Neuron (in vitro differentiated cells): ENCODE results near the gene CCDC127.

Source experiments
- H2AFZ ChIP-seq: one replicate; pipeline ENCODE4 v1.6.1; 2013; ENCODE audit warnings: low read depth, mild to moderate bottlenecking, inconsistent platforms, low read length, moderate library complexity
- H3K27me3 ChIP-seq: one replicate; pipeline ENCODE4 v1.6.1; 2013; ENCODE audit warnings: low read length; ENCODE audit not compliant: insufficient read depth
- H3K36me3 ChIP-seq: one replicate; pipeline ENCODE4 v1.6.1; 2013; ENCODE audit warnings: low read length; ENCODE audit not compliant: insufficient read depth
- H3K4me1 ChIP-seq: one replicate; pipeline ENCODE4 v1.6.1; 2013; ENCODE audit warnings: low read length; ENCODE audit not compliant: insufficient read depth
- H3K4me3 ChIP-seq: 2 replicates; pipeline ENCODE4 v1.5.1; 2013; ENCODE audit warnings: mild to moderate bottlenecking, low read length, moderate library complexity
- H3K9me3 ChIP-seq: one replicate; pipeline ENCODE4 v1.6.1; 2013; ENCODE audit warnings: low read length

CCDC127 gene

GRCh38 chr5:195401-196160 is 22.4 kb downstream of the CCDC127 start:
- Histone ChIP-seq H3K4me1 (peaks cover 14% of the 10 kb centered on the region), H3K27me3 (no peaks in the 10 kb centered on the region), H2AFZ (no peak overlapping the region), H3K4me3 (no peak overlapping the region), H3K36me3 (peaks cover 5% of the 10 kb centered on the region), H3K9me3 (no peaks in the 10 kb centered on the region)

- no peak overlapping the region for H2AFZ ChIP-seq
- H3K27me3 ChIP-seq: no peaks in the 10 kb centered on the region
- no peak overlapping the region for H3K4me3 ChIP-seq
- peaks cover 14% of the 10 kb centered on the region for H3K4me1 ChIP-seq
- H3K36me3 ChIP-seq: peaks cover 5% of the 10 kb centered on the region
- H3K9me3 ChIP-seq: no peaks in the 10 kb centered on the region
These were observed 23.2 kb downstream of the CCDC127 start for GRCh38 chr5:194603-195209.

- Histone ChIP-seq H3K36me3 (peaks cover 3% of the 10 kb centered on the region), H2AFZ (no peak overlapping the region), H3K4me1 (peaks cover 17% of the 10 kb centered on the region), H3K27me3 (no peaks in the 10 kb centered on the region), H3K9me3 (no peaks in the 10 kb centered on the region), H3K4me3 (no peak overlapping the region)
These were observed 23.9 kb downstream of the CCDC127 start for GRCh38 chr5:194102-194501.

- no peaks in the 10 kb centered on the region for H3K27me3 ChIP-seq
- peaks cover 20% of the 10 kb centered on the region for H3K4me1 ChIP-seq
- no peak overlapping the region for H2AFZ ChIP-seq
- no peaks in the 10 kb centered on the region for H3K9me3 ChIP-seq
- no peak overlapping the region for H3K4me3 ChIP-seq
- H3K36me3 ChIP-seq: no peaks in the 10 kb centered on the region
These were observed 24.8 kb downstream of the CCDC127 start for GRCh38 chr5:192970-193831.

DNA sequence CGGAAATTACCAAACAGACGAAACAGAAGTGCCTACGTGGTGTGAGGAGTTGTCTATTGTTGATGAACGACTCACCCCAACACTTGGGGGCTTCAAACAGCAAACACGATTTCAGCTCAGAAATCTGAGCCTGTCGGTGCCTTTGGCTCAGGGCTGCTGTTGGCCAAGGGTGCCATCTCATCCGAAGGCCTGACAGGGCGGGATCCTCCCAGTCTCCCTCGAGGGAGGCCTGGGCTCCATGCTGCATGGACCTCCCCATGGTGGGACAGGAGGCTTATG is 25.3 kb downstream of the CCDC127 start:
- Histone ChIP-seq H3K4me1 (peaks cover 20% of the 10 kb centered on the region), H3K4me3 (no peak overlapping the region), H3K9me3 (no peaks in the 10 kb centered on the region), H3K36me3 (no peaks in the 10 kb centered on the region), H3K27me3 (no peaks in the 10 kb centered on the region), H2AFZ (no peak overlapping the region)

GRCh38 chr5:191949-192690 is 25.8 kb downstream of the CCDC127 start:
- Histone ChIP-seq H2AFZ (no peak overlapping the region), H3K9me3 (no peaks in the 10 kb centered on the region), H3K4me1 (peaks cover 19% of the 10 kb centered on the region), H3K27me3 (no peaks in the 10 kb centered on the region), H3K36me3 (no peaks in the 10 kb centered on the region), H3K4me3 (no peak overlapping the region)

DNA sequence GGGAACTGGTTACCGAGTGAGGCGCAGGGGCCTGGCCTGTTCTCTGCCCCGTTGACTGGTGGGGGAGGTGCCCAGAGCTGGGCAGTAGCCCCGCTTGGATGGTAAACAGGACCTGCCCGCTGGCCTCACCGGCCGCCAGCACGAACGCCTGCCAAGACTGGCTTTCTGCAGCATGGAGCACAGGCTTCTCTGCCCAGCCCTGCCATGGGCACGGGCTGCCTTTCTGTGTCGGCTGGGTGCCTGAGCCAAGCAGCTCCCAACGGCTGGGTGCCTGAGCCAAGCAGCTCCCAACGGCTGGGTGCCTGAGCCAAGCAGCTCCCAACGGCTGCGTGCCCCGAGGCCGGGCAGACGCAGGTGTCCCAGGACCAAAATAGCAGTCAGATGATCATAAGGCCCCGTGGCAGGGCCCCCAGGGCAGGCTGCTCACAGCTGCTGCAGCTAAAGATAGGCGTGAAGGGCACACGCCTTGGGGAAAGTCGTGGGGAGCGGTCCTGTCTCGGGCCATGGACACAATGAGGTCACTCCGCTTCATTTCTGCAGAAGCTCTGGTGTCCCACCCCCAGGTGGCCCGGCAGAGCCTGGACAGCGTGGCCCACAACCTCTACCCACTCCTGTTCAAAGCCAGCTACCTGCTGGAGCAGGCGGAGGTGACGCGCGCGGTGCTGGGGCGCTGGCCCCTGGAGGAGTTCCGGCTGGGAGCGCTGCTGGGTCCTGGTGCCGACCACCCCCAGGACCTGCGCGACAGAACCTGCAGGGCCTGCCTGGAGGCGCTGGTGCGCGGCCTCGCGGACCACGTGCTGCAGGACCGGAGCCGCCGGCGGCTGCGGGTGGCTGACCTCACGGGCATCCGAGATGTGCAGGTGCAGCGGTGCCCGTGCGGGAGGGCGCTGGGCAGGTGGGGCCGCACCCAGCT is 26.7 kb downstream of the CCDC127 start, which contains the start of gene LRRC14B:
TSS of gene LRRC14B (plus strand) at position 460 of the 913 bp plus-strand sequence. CDS start at position 504, 44 bp downstream.
- Histone ChIP-seq H3K4me3 (no peak within 1 kb of the TSS), H3K4me1 (peaks cover 17% of the 10 kb centered on the region), H3K27me3 (no peaks in the 10 kb centered on the region), H2AFZ (no peak within 1 kb of the TSS), H3K9me3 (no peaks in the 10 kb centered on the region), H3K36me3 (no peaks in the 10 kb centered on the region)

GRCh38 chr5:190366-191035 is 27.5 kb downstream of the CCDC127 start:
- H3K4me1 ChIP-seq: peaks cover 17% of the 10 kb centered on the region

DNA sequence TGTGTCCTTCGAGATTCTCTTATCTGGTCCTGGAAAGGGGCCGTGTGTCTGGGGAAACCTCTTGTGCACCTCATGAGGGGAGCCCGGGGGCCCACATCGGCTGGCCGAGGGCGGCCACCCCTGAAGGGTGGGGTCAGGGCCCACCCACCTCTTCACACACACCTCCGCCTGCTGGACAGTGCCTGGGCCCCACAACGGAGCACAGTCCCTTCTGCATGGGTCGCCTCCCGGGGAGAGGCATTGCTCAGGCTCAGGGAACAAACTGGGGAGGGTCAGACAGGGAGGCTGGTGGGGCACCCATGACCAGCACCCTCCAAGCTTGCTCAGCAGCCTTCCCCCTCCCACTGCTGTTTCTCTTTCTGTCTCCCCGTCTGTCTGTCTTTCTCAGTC is 28.0 kb downstream of the CCDC127 start:
- Histone ChIP-seq H3K4me3 (no peak overlapping the region), H2AFZ (no peak overlapping the region), H3K36me3 (peaks cover 5% of the 10 kb centered on the region), H3K9me3 (no peaks in the 10 kb centered on the region), H3K27me3 (no peaks in the 10 kb centered on the region), H3K4me1 (peaks cover 17% of the 10 kb centered on the region)

More at GRCh38 chr5:190366-191035, 27.5 kb downstream of the CCDC127 start:
- no peaks in the 10 kb centered on the region for H3K9me3 ChIP-seq
- H3K4me3 ChIP-seq: no peak overlapping the region
- peaks cover under 1% of the 10 kb centered on the region for H3K36me3 ChIP-seq
- no peaks in the 10 kb centered on the region for H3K27me3 ChIP-seq
- H2AFZ ChIP-seq: no peak overlapping the region

- peaks cover 17% of the 10 kb centered on the region for H3K4me1 ChIP-seq
- H3K27me3 ChIP-seq: no peaks in the 10 kb centered on the region
- no peaks in the 10 kb centered on the region for H3K9me3 ChIP-seq
- H2AFZ ChIP-seq: no peak overlapping the region
- peaks cover 6% of the 10 kb centered on the region for H3K36me3 ChIP-seq
- H3K4me3 ChIP-seq: no peak overlapping the region
These were observed 28.5 kb downstream of the CCDC127 start for GRCh38 chr5:189486-189885.

DNA sequence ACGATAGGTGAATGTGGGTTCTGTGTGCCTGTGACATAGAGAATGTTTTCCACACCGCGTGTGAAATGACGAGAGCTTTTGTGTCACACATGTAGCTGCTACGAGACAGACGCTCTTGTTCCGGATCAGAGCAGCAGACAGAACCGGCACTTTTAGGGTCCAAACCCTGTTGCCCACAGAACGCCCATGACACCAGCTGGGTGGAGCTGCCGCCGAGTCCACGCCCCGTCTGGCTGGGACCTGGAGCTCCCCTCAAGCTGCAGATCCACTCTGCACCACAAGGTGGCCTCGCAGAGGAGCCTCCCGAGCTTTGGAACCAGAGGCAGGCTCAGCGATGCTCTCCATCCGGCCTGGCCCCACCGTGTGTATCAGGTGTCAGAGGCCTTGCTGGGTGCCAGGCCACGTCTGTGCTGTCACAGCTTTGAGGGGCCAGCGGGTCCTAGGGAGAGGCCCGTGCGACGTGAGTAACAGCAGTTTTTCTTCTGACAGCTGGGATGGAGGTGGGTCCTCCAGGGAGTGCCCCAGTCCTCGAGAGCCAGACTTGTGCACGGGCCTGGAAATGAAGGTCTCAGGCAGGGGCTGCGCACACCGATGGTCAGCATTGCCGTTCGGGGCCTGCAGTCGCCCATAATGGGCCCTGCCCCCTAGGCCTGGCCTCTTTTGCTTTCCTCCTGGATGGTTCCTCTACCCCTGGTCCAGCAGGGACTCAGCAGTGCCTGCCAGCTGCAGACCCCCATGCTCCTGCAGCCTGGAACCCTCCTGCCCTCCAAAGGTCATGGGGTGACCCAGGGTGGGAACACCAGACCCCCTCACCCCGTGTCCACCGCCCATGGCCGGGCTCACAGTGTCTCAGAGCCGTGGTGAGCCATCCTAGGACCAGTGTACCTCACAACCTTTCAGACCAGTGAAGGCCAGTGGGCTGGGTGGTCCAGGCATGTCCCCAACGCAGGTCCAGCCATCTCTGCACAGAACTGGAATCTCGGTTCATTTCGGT is 29.2 kb downstream of the CCDC127 start:
- Histone ChIP-seq H3K9me3 (no peaks in the 10 kb centered on the region), H3K36me3 (peaks cover 9% of the 10 kb centered on the region), H2AFZ (no peak overlapping the region), H3K4me1 (peaks cover 17% of the 10 kb centered on the region), H3K4me3 (no peak overlapping the region), H3K27me3 (no peaks in the 10 kb centered on the region)
